Thoracic aorta (tissue), 2 donors: ENCODE measurements around the gene BCAN. TPM values are rescaled to one million over a fixed set of nuclear protein-coding genes. Genes with fewer than 3 reads are reported as not detected.
"Not testable (repeated sequence)": the region's sequence is repeated elsewhere in the genome, so short reads cannot be mapped to it uniquely, and the experiment has no call there.

Experiments used
- ATAC-seq: fragments of 150-250 bp; one replicate; pipeline ENCODE4 v1.8.0; 2017; ENCODE audit warnings: low read depth; ENCODE audit not compliant: insufficient number of reproducible peaks, low FRiP score
- DNase-seq: peaks from one replicate; pipeline ENCODE4 v3.0.0-alpha.2; 2020; ENCODE audit warnings: low spot score
- H3K27ac ChIP-seq, 2 donors: fragments of 200-600 bp; sonication (generic); 1 replicate in 1 of 2; 2 replicates in 1 of 2; pipeline ENCODE4 v1.5.1; 2016; ENCODE audit warnings: mild to moderate bottlenecking in 2 of 2, moderate library complexity in 2 of 2
- H3K27me3 ChIP-seq: fragments of 200-600 bp; sonication (generic); replicated peaks from 2 replicates; pipeline ENCODE4 v1.6.0; 2016; ENCODE audit warnings: mild to moderate bottlenecking; ENCODE audit not compliant: insufficient read depth
- H3K36me3 ChIP-seq: fragments of 200-600 bp; sonication (generic); one replicate; pipeline ENCODE4 v1.5.1; 2016
- H3K4me1 ChIP-seq, 2 donors: fragments of 200-600 bp; sonication (generic); 1 replicate in 1 of 2; 2 replicates in 1 of 2; pipeline versions ENCODE4 v1.5.1 to v1.6.0; 2016; ENCODE audit warnings: low read depth in 2 of 2, mild to moderate bottlenecking in 1 of 2; ENCODE audit not compliant: control insufficient read depth in 1 of 2
- H3K4me3 ChIP-seq: fragments of 200-600 bp; sonication (generic); 2 replicates; pipeline ENCODE4 v1.5.1; 2016; ENCODE audit warnings: mild to moderate bottlenecking
- H3K9me3 ChIP-seq: fragments of 200-600 bp; sonication (generic); 2 replicates; pipeline ENCODE4 v1.5.1; 2016
- total RNA-seq, 2 donors: library from RNA; depleted of rRNA; stranded (reverse); fragments of >200 nt; gene quantifications; one replicate each; pipeline versions ENCODE4 v1.1.0 to v1.2.3, GENCODE V29; 2016
- TF ChIP-seq, protein P1 (sequence below): fragments of 200-600 bp; sonication (generic); IDR thresholded peaks from one replicate; pipeline ENCODE4 v1.5.1; 2019; ENCODE audit warnings: antibody characterized with exemption

BCAN gene
- total RNA-seq, 2 donors from 2014 or later: 0.54 to 0.99 TPM

DNA sequence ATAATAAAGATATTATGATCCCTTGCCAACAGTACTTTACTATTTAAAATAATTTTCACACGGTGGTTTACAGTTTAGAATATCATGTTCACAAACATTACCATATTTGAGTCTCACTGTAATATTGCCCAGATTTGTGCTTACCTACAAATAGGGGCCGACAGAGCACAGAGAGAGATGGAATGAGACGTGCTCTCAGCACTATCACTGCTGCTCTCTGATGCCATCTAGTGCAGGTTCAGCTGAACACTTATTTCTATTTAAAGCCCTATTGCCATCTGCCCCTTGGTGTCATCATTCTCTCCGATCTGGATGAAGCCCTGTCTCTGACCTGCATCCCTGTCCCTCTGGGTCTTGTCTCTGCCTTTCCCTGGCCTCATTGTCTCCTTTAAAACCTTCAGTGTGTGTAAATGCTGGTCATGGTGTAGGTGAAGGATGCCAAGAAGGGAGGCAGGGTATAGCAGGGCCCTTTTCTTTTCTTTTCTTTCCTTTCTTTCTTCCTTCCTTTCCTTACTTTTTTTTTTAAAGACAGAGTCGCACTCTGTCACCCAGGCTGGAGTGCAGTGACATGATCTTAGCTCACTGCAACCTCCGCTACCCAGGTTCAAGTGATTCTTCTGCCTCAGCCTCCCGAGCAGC is 33.8 kb upstream of the BCAN start:
- DNase-seq: no peak
- Histone ChIP-seq H3K36me3 (no peaks in the 10 kb centered on the region), H3K27ac (no peak overlapping the region), H3K4me1 (peaks cover 0 to 7% of the 10 kb centered on the region in 2 donors), H3K27me3 (peaks cover 4% of the 10 kb centered on the region), H3K4me3 (no peak overlapping the region), H3K9me3 (no peaks in the 10 kb centered on the region)
- TF ChIP-seq, protein P1, sequence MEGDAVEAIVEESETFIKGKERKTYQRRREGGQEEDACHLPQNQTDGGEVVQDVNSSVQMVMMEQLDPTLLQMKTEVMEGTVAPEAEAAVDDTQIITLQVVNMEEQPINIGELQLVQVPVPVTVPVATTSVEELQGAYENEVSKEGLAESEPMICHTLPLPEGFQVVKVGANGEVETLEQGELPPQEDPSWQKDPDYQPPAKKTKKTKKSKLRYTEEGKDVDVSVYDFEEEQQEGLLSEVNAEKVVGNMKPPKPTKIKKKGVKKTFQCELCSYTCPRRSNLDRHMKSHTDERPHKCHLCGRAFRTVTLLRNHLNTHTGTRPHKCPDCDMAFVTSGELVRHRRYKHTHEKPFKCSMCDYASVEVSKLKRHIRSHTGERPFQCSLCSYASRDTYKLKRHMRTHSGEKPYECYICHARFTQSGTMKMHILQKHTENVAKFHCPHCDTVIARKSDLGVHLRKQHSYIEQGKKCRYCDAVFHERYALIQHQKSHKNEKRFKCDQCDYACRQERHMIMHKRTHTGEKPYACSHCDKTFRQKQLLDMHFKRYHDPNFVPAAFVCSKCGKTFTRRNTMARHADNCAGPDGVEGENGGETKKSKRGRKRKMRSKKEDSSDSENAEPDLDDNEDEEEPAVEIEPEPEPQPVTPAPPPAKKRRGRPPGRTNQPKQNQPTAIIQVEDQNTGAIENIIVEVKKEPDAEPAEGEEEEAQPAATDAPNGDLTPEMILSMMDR: peak; percentile 79
- ATAC-seq: peak; percentile 87

DNA sequence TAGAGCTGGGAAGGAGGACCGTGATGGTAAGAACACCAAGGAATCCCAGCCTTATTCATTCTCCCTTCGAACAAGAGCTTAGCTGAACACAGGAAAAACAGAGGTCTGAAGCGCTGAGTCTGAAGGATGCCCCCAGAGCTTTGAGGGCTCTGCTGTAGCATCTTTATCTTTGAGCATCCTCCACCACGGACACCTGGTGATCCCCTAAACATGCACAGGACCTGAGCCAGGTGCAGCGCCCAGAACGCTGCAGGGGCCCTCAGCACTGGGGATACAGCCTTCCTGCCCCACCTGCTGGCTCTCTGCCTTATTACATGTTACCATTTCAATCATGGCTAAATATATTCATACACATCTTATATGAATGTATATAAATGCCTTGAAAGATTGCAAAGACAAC is 32.9 kb upstream of the BCAN start:
- TF ChIP-seq, protein P1: no peak
- DNase-seq (no peak), ATAC-seq (no peak)
- Histone ChIP-seq H3K36me3 (no peaks in the 10 kb centered on the region), H3K27me3 (peaks cover 4% of the 10 kb centered on the region), H3K9me3 (no peaks in the 10 kb centered on the region), H3K27ac (no peak overlapping the region), H3K4me1 (peaks cover 0 to 7% of the 10 kb centered on the region in 2 donors), H3K4me3 (no peak overlapping the region)

DNA sequence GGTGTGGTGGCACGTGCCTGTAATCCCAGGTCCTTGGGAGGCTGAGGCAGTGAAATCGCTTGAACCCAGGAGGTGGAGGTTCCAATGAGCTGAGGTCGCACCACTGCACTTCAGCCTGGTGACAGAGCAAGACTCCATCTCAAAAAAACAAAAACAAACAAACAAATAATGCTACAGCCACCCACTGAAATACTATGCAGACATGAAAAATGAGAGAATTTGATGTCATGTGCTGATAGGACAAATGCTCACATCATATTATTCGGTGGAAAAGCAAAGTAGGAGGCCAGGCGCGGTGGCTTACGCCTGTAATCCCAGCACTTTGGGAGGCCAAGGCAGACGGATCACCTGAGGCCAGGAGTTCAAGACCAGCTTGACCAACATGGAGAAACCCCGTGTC is 31.8 kb upstream of the BCAN start:
- not testable (repeated sequence) for H3K27me3 ChIP-seq, DNase-seq, H3K27ac ChIP-seq, H3K9me3 ChIP-seq, ATAC-seq, H3K4me3 ChIP-seq, H3K36me3 ChIP-seq
- peaks cover 0 to 13% of the 10 kb centered on the region in 2 donors for H3K4me1 ChIP-seq

- ATAC-seq: no peak
- H3K36me3 ChIP-seq: no peaks in the 10 kb centered on the region
- H3K4me3 ChIP-seq: no peak overlapping the region
- TF ChIP-seq, protein P1: no peak
- no peak overlapping the region for H3K27ac ChIP-seq
- DNase-seq: no peak
- H3K27me3 ChIP-seq: peaks cover 4% of the 10 kb centered on the region
- peaks cover 2 to 31% of the 10 kb centered on the region in 2 donors for H3K4me1 ChIP-seq
- no peaks in the 10 kb centered on the region for H3K9me3 ChIP-seq
These were observed 29.3 kb upstream of the BCAN start for GRCh38 chr1:156612666-156613065.

DNA sequence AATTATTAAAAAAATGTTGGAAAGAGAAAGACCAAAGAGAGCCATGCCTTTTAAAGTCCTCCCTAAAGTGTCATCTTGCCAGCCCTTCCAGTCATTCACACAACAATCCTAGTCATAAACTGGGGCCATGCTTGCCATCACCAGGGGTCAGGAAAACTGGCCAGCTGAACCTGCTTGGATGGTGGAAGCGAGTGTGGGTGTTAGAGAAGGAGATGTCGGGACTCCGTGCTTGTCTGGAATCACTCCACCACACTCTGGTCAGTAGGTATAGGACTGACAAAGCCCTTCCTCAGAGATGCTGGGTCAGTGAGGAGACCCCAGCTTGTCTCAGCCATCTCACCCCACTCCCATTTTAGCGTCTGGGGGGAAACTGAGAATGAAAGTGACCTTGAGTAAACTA is 26.0 kb upstream of the BCAN start:
- ATAC-seq (no peak), DNase-seq (no peak)
- no peak overlapping the region for H3K27ac ChIP-seq
- H3K4me1 ChIP-seq: peaks cover 2 to 24% of the 10 kb centered on the region in 2 donors
- H3K36me3 ChIP-seq: no peaks in the 10 kb centered on the region
- peaks cover 4% of the 10 kb centered on the region for H3K27me3 ChIP-seq
- no peaks in the 10 kb centered on the region for H3K9me3 ChIP-seq
- H3K4me3 ChIP-seq: no peak overlapping the region
- TF ChIP-seq, protein P1: no peak

DNA sequence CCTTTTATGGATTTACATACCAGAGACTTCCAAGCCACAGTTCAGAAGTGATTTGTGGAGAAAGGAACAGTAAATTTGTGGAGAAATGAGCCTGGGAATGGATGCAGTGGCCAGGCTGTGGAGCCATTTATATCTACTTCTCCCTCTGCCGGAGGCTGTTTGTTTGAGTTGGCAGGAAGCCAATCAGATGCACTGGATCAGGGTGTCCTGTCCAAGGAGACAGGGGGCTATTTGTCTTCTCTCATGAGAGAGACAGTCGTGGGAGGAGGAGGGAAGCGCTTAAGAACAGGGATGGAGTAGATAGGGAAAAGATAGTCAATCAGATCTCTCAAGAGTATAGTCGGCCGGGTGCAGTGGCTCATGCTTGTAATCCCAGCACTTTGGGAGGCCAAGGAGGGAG is 25.5 kb upstream of the BCAN start:
- no peaks in the 10 kb centered on the region for H3K36me3 ChIP-seq
- TF ChIP-seq, protein P1: no peak
- DNase-seq (no peak), ATAC-seq (no peak)
- peaks cover 4% of the 10 kb centered on the region for H3K27me3 ChIP-seq
- no peak overlapping the region for H3K4me3 ChIP-seq
- H3K4me1 ChIP-seq: peaks cover 2 to 24% of the 10 kb centered on the region in 2 donors
- H3K27ac ChIP-seq: no peak overlapping the region
- no peaks in the 10 kb centered on the region for H3K9me3 ChIP-seq
